K562 (cell line): Measurements from ENCODE around the gene FNBP1. TPM values are rescaled to one million over a fixed set of nuclear protein-coding genes. Genes with fewer than 3 reads are reported as not detected.
A peak's percentile ranks its signal among the peaks of the same experiment; 100 is the strongest.

ENCODE experiments used
- CEBPG ChIP-seq, 3 experiments: fragments of 200-800 bp in 1 of 3; sonication (Bioruptor generic) in 1 of 3; sonication (generic) in 1 of 3; formaldehyde crosslinking in 1 of 3; IDR thresholded peaks in 2 of 3; conservative IDR thresholded peaks in 1 of 3; 2 replicates each; pipeline versions ENCODE4 v1.6.1 to v1.8.0; 2016 to 2022; ENCODE audit warnings: missing compliant biosample characterization in 2 of 3, missing genetic modification characterization in 2 of 3, mild to moderate bottlenecking in 1 of 3, missing genetic modification reagents in 1 of 3
- CXXC5 ChIP-seq: fragments of 250-450 bp; sonication (Bioruptor Pico); IDR thresholded peaks from 2 replicates; pipeline ENCODE4 v1.8.0; 2022; ENCODE audit warnings: inconsistent platforms, mild to moderate bottlenecking, moderate library complexity
- EP400 ChIP-seq: fragments of 450-650 bp; IDR thresholded peaks from 2 replicates; pipeline ENCODE4 v1.6.1; 2017; ENCODE audit warnings: antibody characterized with exemption, mild to moderate bottlenecking, moderate library complexity
- FOXA1 ChIP-seq: fragments of 450-650 bp; IDR thresholded peaks from 2 replicates; pipeline ENCODE4 v1.6.1; 2016; ENCODE audit warnings: mild to moderate bottlenecking, borderline replicate concordance
- FUS ChIP-seq: fragments of 200-400 bp; formaldehyde crosslinking; optimal IDR thresholded peaks from 2 replicates; pipeline ENCODE3; 2017; ENCODE audit warnings: low read depth, low read length
- HDAC8 ChIP-seq: fragments of 450-650 bp; IDR thresholded peaks from 2 replicates; pipeline ENCODE4 v1.6.1; 2016; ENCODE audit warnings: mild to moderate bottlenecking, missing genetic modification characterization, moderate library complexity, missing compliant biosample characterization
- JUND ChIP-seq, 2 experiments: IDR thresholded peaks; 2 replicates in 1 of 2; 3 replicates in 1 of 2; pipeline ENCODE4 v1.6.1; 2011; ENCODE audit warnings: borderline replicate concordance in 2 of 2, low read depth in 2 of 2, low read length in 2 of 2, improper control_type of control experiment in 1 of 2, missing biosample characterization in 1 of 2, missing genetic modification characterization in 1 of 2, missing genetic modification reagents in 1 of 2
- KHSRP ChIP-seq: fragments of 450-650 bp; IDR thresholded peaks from 2 replicates; pipeline ENCODE4 v1.6.1; 2017
- MAZ ChIP-seq, 2 experiments: fragments of 450-650 bp in 1 of 2; sonication (generic) in 1 of 2; formaldehyde crosslinking; IDR thresholded peaks in 1 of 2; conservative IDR thresholded peaks in 1 of 2; 2 replicates each; pipeline versions ENCODE4 v1.4.0 to v1.5.0; 2020; ENCODE audit warnings: mild to moderate bottlenecking in 1 of 2, missing genetic modification reagents in 1 of 2
- MCM5 ChIP-seq: fragments of 450-650 bp; IDR thresholded peaks from 2 replicates; pipeline ENCODE4 v1.6.1; 2016; ENCODE audit warnings: low read depth
- MNT ChIP-seq, 2 experiments: fragments of 450-650 bp; conservative IDR thresholded peaks; 2 replicates each; pipeline ENCODE4 v1.6.1; 2017; ENCODE audit warnings: mild to moderate bottlenecking in 2 of 2, moderate library complexity in 2 of 2
- RCOR1 ChIP-seq, 2 experiments: IDR thresholded peaks; 2 replicates each; pipeline ENCODE4 v1.6.1; 2012; ENCODE audit warnings: low read depth in 2 of 2, low read length in 2 of 2, borderline replicate concordance in 1 of 2, improper control_type of control experiment in 1 of 2
- RFX1 ChIP-seq: fragments of 450-650 bp; IDR thresholded peaks from 2 replicates; pipeline ENCODE4 v1.6.1; 2016; ENCODE audit warnings: mild to moderate bottlenecking, moderate library complexity
- SMAD4 ChIP-seq: fragments of 250-450 bp; sonication (Bioruptor Pico); conservative IDR thresholded peaks from 2 replicates; pipeline ENCODE4 v1.8.0; 2021; ENCODE audit warnings: inconsistent platforms, mild to moderate bottlenecking, moderate library complexity
- SMARCA5 ChIP-seq: fragments of 450-650 bp; IDR thresholded peaks from 2 replicates; pipeline ENCODE4 v1.6.1; 2016
- SRSF7 ChIP-seq: fragments of 200-400 bp; formaldehyde crosslinking; optimal IDR thresholded peaks from 2 replicates; pipeline ENCODE3; 2017; ENCODE audit warnings: mild to moderate bottlenecking, low read depth, low read length
- SRSF9 ChIP-seq: fragments of 200-400 bp; formaldehyde crosslinking; IDR thresholded peaks from 2 replicates; pipeline ENCODE4 v1.6.1; 2017; ENCODE audit warnings: low read depth, low read length, borderline replicate concordance
- UBTF ChIP-seq, 2 experiments: IDR thresholded peaks; 2 replicates each; pipeline ENCODE4 v1.6.1; 2012; ENCODE audit warnings: improper control_type of control experiment in 2 of 2, low read depth in 2 of 2, low read length in 2 of 2, borderline replicate concordance in 1 of 2
- ZNF212 ChIP-seq: fragments of 450-650 bp; formaldehyde crosslinking; IDR thresholded peaks from 2 replicates; pipeline ENCODE4 v1.4.0; 2020; ENCODE audit warnings: mild to moderate bottlenecking
- ZNF274 ChIP-seq: IDR thresholded peaks from 2 replicates; pipeline ENCODE4 v1.6.1; 2011; ENCODE audit warnings: low read depth, mild to moderate bottlenecking, low read length, moderate library complexity, borderline replicate concordance
- ZNF280A ChIP-seq: fragments of 450-650 bp; IDR thresholded peaks from 2 replicates; pipeline ENCODE4 v1.6.1; 2018; ENCODE audit warnings: mild to moderate bottlenecking, low read depth; ENCODE audit not compliant: partially characterized antibody
- polyA plus RNA-seq, 8 experiments: library from polyadenylated mRNA; depleted of rRNA in 4 of 8; stranded (reverse) in 5 of 8; unstranded in 3 of 8; fragments of >200 nt; fragmentation: Nextera tagmentation in 2 of 8; fragmentation: Illumina TruSeq in 1 of 8; extraction: Ambion mirVana in 2 of 8; extraction: Trizol in 1 of 8; gene quantifications; 2 replicates each; pipeline versions ENCODE4 v1.2.1 to v1.2.3, GENCODE V29; 2011 to 2014; ENCODE audit warnings: inconsistent platforms in 1 of 8, missing spikeins in 1 of 8
- total RNA-seq, 7 experiments: library from RNA; depleted of rRNA in 6 of 7; stranded (reverse); fragments of >200 nt in 6 of 7; fragmentation: Illumina TruSeq in 2 of 7; extraction: Trizol in 2 of 7; gene quantifications; 2 replicates each; pipeline versions ENCODE4 v1.2.1 to v1.2.3, GENCODE V29; 2011 to 2021; ENCODE audit warnings: low replicate concordance in 1 of 7

FNBP1 gene
- total and polyA plus RNA-seq, 9 of the 15 experiments (the other 6 are each of a cell fraction or from before 2014, with no cell fraction given) = 1.8 to 14.9 (median 7.6) TPM

GRCh38 chr9:129863059-129863690, 179.8 kb downstream of the FNBP1 start (continued):
- TF ChIP-seq MNT (conservative IDR thresholded peaks at IDR 0.05) (no peak), MCM5 (no peak), ZNF212 (CRISPR knock-in tag) (peak; percentile 81; the same call in 1 of the 2 replicates), JUND (IDR thresholded peaks at IDR 0.05; ENCODE audit: borderline replicate concordance, low read depth, low read length) (peak; percentile 99), JUND (tag; IDR thresholded peaks at IDR 0.05; ENCODE audit: borderline replicate concordance, low read depth, low read length) (peak; percentile 94; the same call in 2 of the 3 replicates), SMARCA5 (no peak), CEBPG (CRISPR knock-in tag; IDR thresholded peaks at IDR 0.05) (peak; percentile 86), CEBPG (tag; conservative IDR thresholded peaks at IDR 0.05 in 1 of 2, IDR thresholded peaks at IDR 0.05 in 1 of 2) (peak; percentile 89 to 92), EP400 (no peak), HDAC8 (peak; percentile 87), SMAD4 (CRISPR knock-in tag) (peak; percentile 100), SRSF9 (no peak), FOXA1 (no peak), RCOR1 (IDR thresholded peaks at IDR 0.05; ENCODE audit: borderline replicate concordance in 1 of 2, low read depth in 2 of 2, low read length in 2 of 2) (peak; percentile 98 to 99), KHSRP (peak; percentile 81), SRSF7 (no peak), CXXC5 (CRISPR knock-in tag) (peak; percentile 99), UBTF (IDR thresholded peaks at IDR 0.05; ENCODE audit: borderline replicate concordance in 1 of 2, low read depth in 2 of 2, low read length in 2 of 2) (peak; percentile 95 to 97), ZNF274 (peak; percentile 82; the same call in 1 of the 2 replicates), MAZ (CRISPR knock-in tag; conservative IDR thresholded peaks at IDR 0.05 in 1 of 2, IDR thresholded peaks at IDR 0.05 in 1 of 2) (peak; percentile 98 to 100), RFX1 (no peak), FUS (no peak), ZNF280A (no peak)
